HG02763 (cell line): ENCODE data around the gene TKTL1.

ENCODE experiments used
- ATAC-seq: cut with Tn5 transposase; IDR thresholded peaks from one replicate; pipeline ENCODE4 v1.9.1; 2021; ENCODE audit warnings: mild to moderate bottlenecking, moderate library complexity; ENCODE audit not compliant: unreplicated experiment

The TKTL1 gene

GRCh38 chrX:154374313-154375155, 78.9 kb downstream of the TKTL1 start, which contains the start of gene FLNA:
Gene FLNA, minus strand, starts transcription at chrX:154374634. Its CDS starts 3,389 bp downstream, at chrX:154371245.
- no peak for ATAC-seq

- ATAC-seq = no peak
Measured at GRCh38 chrX:154375156-154375504, 79.5 kb downstream of the TKTL1 start.

- ATAC-seq = no peak
Measured at GRCh38 chrX:154376774-154377173, 81.2 kb downstream of the TKTL1 start.

GRCh38 chrX:154378059-154378798, 82.6 kb downstream of the TKTL1 start:
- peak; percentile 0 for ATAC-seq

- peak; percentile 75 for ATAC-seq
Measured at GRCh38 chrX:154378799-154379568, 83.4 kb downstream of the TKTL1 start, which contains the start of gene EMD. Gene EMD, plus strand, starts transcription at chrX:154379295. Its CDS starts 190 bp downstream, at chrX:154379485.

- no peak for ATAC-seq
Measured at GRCh38 chrX:154379569-154379951, 84.0 kb downstream of the TKTL1 start.
